ENCODE measurements around the gene BIRC6. TPM values are rescaled to one million over a fixed set of nuclear protein-coding genes. Genes with fewer than 3 reads are reported as not detected.

BIRC6 gene
- total and polyA plus RNA-seq, 2 experiments from 2014 or later: 17.8 to 106 TPM

GRCh38 chr2:32594573-32594972 lies 237.8 kb downstream of the BIRC6 start:
- DNase-seq (ENCODE audit: low spot score): no peak
- Histone ChIP-seq H2AFZ (no peak overlapping the region), H3K4me3 (no peak overlapping the region), H3K9me2 (replicated peaks; ENCODE audit: insufficient read depth) (no peaks in the 10 kb centered on the region), H4K20me1 (ENCODE audit: insufficient read depth, poor library complexity, severe bottlenecking) (no peaks in the 10 kb centered on the region), H3K27ac (no peak overlapping the region), H3K36me3 (replicated peaks; ENCODE audit: insufficient read depth, low read depth) (no peaks in the 10 kb centered on the region), H3K9me3 (ENCODE audit: low read depth) (no peaks in the 10 kb centered on the region), H3K4me1 (ENCODE audit: insufficient read depth) (no peaks in the 10 kb centered on the region), H3K79me2 (no peaks in the 10 kb centered on the region), H3K27me3 (no peaks in the 10 kb centered on the region), H3K4me2 (no peak overlapping the region)
- 95% methylated on average over 3 of the region's 3 CpGs for WGBS (ENCODE audit: low lambda C conversion rate, missing lambda C conversion rate)
- TF ChIP-seq CTCF (IDR thresholded peaks at IDR 0.05; ENCODE audit: poor library complexity): no peak
- TF ChIP-seq EZH2phosphoT487 (IDR thresholded peaks at IDR 0.05; ENCODE audit: low read depth, severe bottlenecking, unreplicated experiment): no peak
- TF ChIP-seq EZH2 (IDR thresholded peaks at IDR 0.05; ENCODE audit: borderline replicate concordance): no peak

GRCh38 chr2:32611366-32611765 lies 254.5 kb downstream of the BIRC6 start:
- Histone ChIP-seq H3K79me2 (no peaks in the 10 kb centered on the region), H3K4me2 (no peak overlapping the region), H3K9me2 (replicated peaks; ENCODE audit: insufficient read depth) (no peaks in the 10 kb centered on the region), H2AFZ (no peak overlapping the region), H4K20me1 (ENCODE audit: insufficient read depth, poor library complexity, severe bottlenecking) (no peaks in the 10 kb centered on the region), H3K9me3 (ENCODE audit: low read depth) (no peaks in the 10 kb centered on the region), H3K4me1 (ENCODE audit: insufficient read depth) (no peaks in the 10 kb centered on the region), H3K36me3 (replicated peaks; ENCODE audit: insufficient read depth, low read depth) (no peaks in the 10 kb centered on the region), H3K27me3 (no peaks in the 10 kb centered on the region), H3K4me3 (no peak overlapping the region), H3K27ac (no peak overlapping the region)
- DNase-seq (ENCODE audit: low spot score): peak; percentile 26
- TF ChIP-seq EZH2 (IDR thresholded peaks at IDR 0.05; ENCODE audit: borderline replicate concordance): no peak
- TF ChIP-seq CTCF (IDR thresholded peaks at IDR 0.05; ENCODE audit: poor library complexity): no peak
- TF ChIP-seq EZH2phosphoT487 (IDR thresholded peaks at IDR 0.05; ENCODE audit: low read depth, severe bottlenecking, unreplicated experiment): no peak
- WGBS (ENCODE audit: low lambda C conversion rate, missing lambda C conversion rate): 71% methylated on average over 2 of the region's 2 CpGs

GRCh38 chr2:32611771-32612170 lies 254.9 kb downstream of the BIRC6 start:
- no peak overlapping the region for H3K4me2 ChIP-seq
- no peaks in the 10 kb centered on the region for H3K27me3 ChIP-seq
- no peak for DNase-seq (ENCODE audit: low spot score)
- H3K27ac ChIP-seq: no peak overlapping the region
- TF ChIP-seq EZH2 (IDR thresholded peaks at IDR 0.05; ENCODE audit: borderline replicate concordance) (no peak), EZH2phosphoT487 (IDR thresholded peaks at IDR 0.05; ENCODE audit: low read depth, severe bottlenecking, unreplicated experiment) (no peak), CTCF (IDR thresholded peaks at IDR 0.05; ENCODE audit: poor library complexity) (no peak)
- H3K9me2 ChIP-seq (replicated peaks; ENCODE audit: insufficient read depth): no peaks in the 10 kb centered on the region
- no peak overlapping the region for H3K4me3 ChIP-seq
- H4K20me1 ChIP-seq (ENCODE audit: insufficient read depth, poor library complexity, severe bottlenecking): no peaks in the 10 kb centered on the region
- H3K4me1 ChIP-seq (ENCODE audit: insufficient read depth): no peaks in the 10 kb centered on the region
- no peak overlapping the region for H2AFZ ChIP-seq
- H3K79me2 ChIP-seq: no peaks in the 10 kb centered on the region
- H3K36me3 ChIP-seq (replicated peaks; ENCODE audit: insufficient read depth, low read depth): no peaks in the 10 kb centered on the region
- H3K9me3 ChIP-seq (ENCODE audit: low read depth): no peaks in the 10 kb centered on the region
- 85% methylated on average over 1 of the region's 1 CpG for WGBS (ENCODE audit: low lambda C conversion rate, missing lambda C conversion rate)

- Histone ChIP-seq H3K4me2 (no peak overlapping the region), H3K79me2 (no peaks in the 10 kb centered on the region), H3K27ac (no peak overlapping the region), H2AFZ (no peak overlapping the region), H3K4me3 (no peak overlapping the region), H3K36me3 (replicated peaks; ENCODE audit: insufficient read depth, low read depth) (no peaks in the 10 kb centered on the region), H3K27me3 (no peaks in the 10 kb centered on the region), H3K9me2 (replicated peaks; ENCODE audit: insufficient read depth) (no peaks in the 10 kb centered on the region), H4K20me1 (ENCODE audit: insufficient read depth, poor library complexity, severe bottlenecking) (no peaks in the 10 kb centered on the region), H3K9me3 (ENCODE audit: low read depth) (no peaks in the 10 kb centered on the region), H3K4me1 (ENCODE audit: insufficient read depth) (no peaks in the 10 kb centered on the region)
- TF ChIP-seq EZH2 (IDR thresholded peaks at IDR 0.05; ENCODE audit: borderline replicate concordance) (no peak), CTCF (IDR thresholded peaks at IDR 0.05; ENCODE audit: poor library complexity) (no peak), EZH2phosphoT487 (IDR thresholded peaks at IDR 0.05; ENCODE audit: low read depth, severe bottlenecking, unreplicated experiment) (no peak)
- WGBS (ENCODE audit: low lambda C conversion rate, missing lambda C conversion rate): 91% methylated on average over 1 of the region's 1 CpG
- no peak for DNase-seq (ENCODE audit: low spot score)
Observed at GRCh38 chr2:32614084-32614483, 257.3 kb downstream of the BIRC6 start.
